ENCODE measurements around the gene MRPL17.

DNA sequence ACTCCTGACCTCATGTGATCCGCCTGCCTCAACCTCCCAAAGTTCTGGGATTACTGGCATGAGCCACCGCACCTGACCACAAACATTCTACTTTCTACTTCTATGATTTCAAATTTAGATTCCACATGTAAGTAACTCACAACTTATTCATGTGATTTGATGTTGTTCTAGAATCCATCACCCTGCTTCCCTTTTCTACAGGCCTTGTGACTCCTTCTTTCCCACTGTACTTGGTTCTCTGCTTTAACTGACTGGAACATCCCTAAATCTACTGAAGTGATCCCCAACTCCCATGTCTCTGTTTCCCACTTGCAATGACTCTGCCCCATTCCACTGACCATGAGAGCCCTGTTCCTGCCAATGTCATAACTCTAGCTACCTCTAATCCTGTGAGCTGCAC, 25.7 kb upstream of the MRPL17 start:
- TF ChIP-seq LARP7 (IDR thresholded peaks at IDR 0.05) = no peak
- no peak for TF ChIP-seq EZH2 (IDR thresholded peaks at IDR 0.05; ENCODE audit: borderline replicate concordance, low read depth, low read length)

Data from K562 (cell line).